Panc1 (cell line): ENCODE data around the gene SRCAP. TPM values are rescaled to one million over a fixed set of nuclear protein-coding genes. Genes with fewer than 3 reads are reported as not detected.

ENCODE experiments used
- ATAC-seq: fragments of 200-7000 bp; cut with Tn5 transposase; 2 replicates; pipeline ENCODE4 v1.9.1; 2020; ENCODE audit warnings: mild to moderate bottlenecking, moderate library complexity
- BruUV-seq: library from RNA; stranded (reverse); fragments of 400-500 nt; replicated peaks from 2 replicates; lab custom pipeline; 2021; lab: Mats Ljungman, UMichigan
- CTCF ChIA-PET: fragments of 300-600 bp; sonication (Branson Sonifier 250); formaldehyde crosslinking; loops from one replicate; lab custom pipeline; 2022; ENCODE audit warnings: antibody characterized with exemption; lab: Charles Lee
- POLR2A ChIA-PET: fragments of 300-600 bp; sonication (Branson Sonifier 250); formaldehyde crosslinking; loops from one replicate; lab custom pipeline; 2022; ENCODE audit warnings: antibody characterized with exemption; lab: Charles Lee
- DNase-seq: peaks from one replicate; pipeline ENCODE4 v3.0.0-alpha.2; 2010; ENCODE audit warnings: low read depth, low spot score
- H3K27ac ChIP-seq: 2 replicates; pipeline ENCODE4 v1.5.1; 2011; ENCODE audit warnings: mild to moderate bottlenecking, low read length, inconsistent platforms
- H3K27me3 ChIP-seq: fragments of 200-500 bp; sonication (Bioruptor generic); 2 replicates; pipeline ENCODE4 v1.6.0; 2014; ENCODE audit warnings: low read length, inconsistent platforms; ENCODE audit not compliant: control insufficient read depth, insufficient read depth
- H3K36me3 ChIP-seq: fragments of 200-500 bp; sonication (Bioruptor generic); 2 replicates; pipeline ENCODE4 v1.5.1; 2014; ENCODE audit warnings: inconsistent platforms, mild to moderate bottlenecking, low read length, moderate library complexity; ENCODE audit not compliant: control insufficient read depth, insufficient read depth
- H3K4me1 ChIP-seq: 2 replicates; pipeline ENCODE4 v1.5.1; 2011; ENCODE audit warnings: inconsistent platforms, mild to moderate bottlenecking, low read length, moderate library complexity; ENCODE audit not compliant: control insufficient read depth, insufficient read depth
- H3K4me3 ChIP-seq, 2 experiments: 2 replicates each; pipeline ENCODE4 v1.5.1; 2011 to 2012; ENCODE audit warnings: low read depth in 2 of 2, low read length in 2 of 2, mild to moderate bottlenecking in 2 of 2, inconsistent platforms in 1 of 2, moderate library complexity in 1 of 2
- H3K9me3 ChIP-seq: fragments of 200-500 bp; sonication (Bioruptor generic); 2 replicates; pipeline ENCODE4 v1.5.1; 2014; ENCODE audit warnings: low read depth, mild to moderate bottlenecking, inconsistent platforms, low read length, moderate library complexity; ENCODE audit not compliant: control insufficient read depth, insufficient read depth
- POLR2AphosphoS5 ChIP-seq: IDR thresholded peaks from 2 replicates; pipeline ENCODE4 v1.6.1; 2012; ENCODE audit warnings: mild to moderate bottlenecking, low read depth, low read length, moderate library complexity
- SIN3A ChIP-seq: IDR thresholded peaks from 2 replicates; pipeline ENCODE4 v1.6.1; 2012; ENCODE audit warnings: low read depth, mild to moderate bottlenecking, low read length, moderate library complexity, borderline replicate concordance; ENCODE audit not compliant: insufficient read depth
- TCF7L2 ChIP-seq: IDR thresholded peaks from 2 replicates; pipeline ENCODE4 v1.6.1; 2011; ENCODE audit warnings: mild to moderate bottlenecking, low read depth, low read length, inconsistent platforms
- in situ Hi-C: cut with HindIII; loops from 2 replicates; pipeline ENCODE4 v1.10.0; 2016; ENCODE audit warnings: low sequenced_read_pairs, low pct_unique_long_range_greater_than_20kb
- intact Hi-C: fragments of 100-400 bp; cut with micrococcal nuclease; formaldehyde crosslinking; loops from one replicate; pipeline ENCODE4 v1.10.0; 2022; ENCODE audit not compliant: unreplicated experiment
- total RNA-seq: library from RNA; stranded (reverse); gene quantifications from one replicate; pipeline ENCODE4 v1.2.1, GENCODE V29; 2021; ENCODE audit not compliant: unreplicated experiment
- TF ChIP-seq, protein P1 (sequence below), 2 experiments: IDR thresholded peaks; 2 replicates each; pipeline ENCODE4 v1.6.1; 2011 to 2012; ENCODE audit warnings: low read depth in 2 of 2, control low read depth in 1 of 2, low read length in 1 of 2, mild to moderate bottlenecking in 1 of 2, moderate library complexity in 1 of 2; ENCODE audit not compliant: insufficient read depth in 1 of 2
- TF ChIP-seq, protein P2 (sequence below): fragments of 450-650 bp; IDR thresholded peaks from 2 replicates; pipeline ENCODE4 v1.5.1; 2017; ENCODE audit warnings: mild to moderate bottlenecking

SRCAP gene
- total RNA-seq, 1 experiment from 2014 or later = 73.6 TPM

DNA sequence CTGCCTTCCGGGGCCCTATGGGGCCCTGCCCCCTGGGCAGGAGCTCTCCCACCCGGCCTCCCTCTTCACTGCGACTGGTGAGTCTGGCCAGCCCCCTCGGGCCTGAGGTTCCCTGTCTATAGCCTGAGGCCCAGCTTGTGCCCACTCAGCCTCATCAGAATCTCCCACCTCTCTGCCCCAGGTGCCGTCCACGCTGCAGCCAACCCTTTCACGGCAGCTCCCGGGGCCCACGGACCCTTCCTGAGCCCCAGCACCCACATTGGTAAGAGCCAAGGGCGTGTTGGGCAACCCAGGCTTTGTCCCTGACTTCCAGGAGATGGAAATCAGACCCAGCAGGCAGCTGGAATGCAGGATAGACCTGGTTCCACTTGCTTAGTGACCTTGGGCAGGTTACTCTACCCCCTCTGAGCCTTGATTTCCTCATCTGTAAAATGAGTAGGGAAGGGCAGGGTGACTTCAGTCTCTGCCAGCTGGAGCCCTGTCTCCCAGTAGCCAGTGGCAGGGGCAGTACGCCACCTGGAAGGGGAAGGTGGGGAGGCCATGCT is 31.5 kb upstream of the SRCAP start:
- H3K9me3 ChIP-seq = no peaks in the 10 kb centered on the region
- no peak for DNase-seq
- BruUV-seq = no TSS peak
- POLR2A ChIA-PET = no interaction called here
- H3K27me3 ChIP-seq = no peaks in the 10 kb centered on the region
- intact Hi-C loops = no loop called here
- no peak overlapping the region for H3K27ac ChIP-seq
- TF ChIP-seq POLR2AphosphoS5 (no peak), TCF7L2 (no peak), SIN3A (no peak)
- TF ChIP-seq, protein P1, sequence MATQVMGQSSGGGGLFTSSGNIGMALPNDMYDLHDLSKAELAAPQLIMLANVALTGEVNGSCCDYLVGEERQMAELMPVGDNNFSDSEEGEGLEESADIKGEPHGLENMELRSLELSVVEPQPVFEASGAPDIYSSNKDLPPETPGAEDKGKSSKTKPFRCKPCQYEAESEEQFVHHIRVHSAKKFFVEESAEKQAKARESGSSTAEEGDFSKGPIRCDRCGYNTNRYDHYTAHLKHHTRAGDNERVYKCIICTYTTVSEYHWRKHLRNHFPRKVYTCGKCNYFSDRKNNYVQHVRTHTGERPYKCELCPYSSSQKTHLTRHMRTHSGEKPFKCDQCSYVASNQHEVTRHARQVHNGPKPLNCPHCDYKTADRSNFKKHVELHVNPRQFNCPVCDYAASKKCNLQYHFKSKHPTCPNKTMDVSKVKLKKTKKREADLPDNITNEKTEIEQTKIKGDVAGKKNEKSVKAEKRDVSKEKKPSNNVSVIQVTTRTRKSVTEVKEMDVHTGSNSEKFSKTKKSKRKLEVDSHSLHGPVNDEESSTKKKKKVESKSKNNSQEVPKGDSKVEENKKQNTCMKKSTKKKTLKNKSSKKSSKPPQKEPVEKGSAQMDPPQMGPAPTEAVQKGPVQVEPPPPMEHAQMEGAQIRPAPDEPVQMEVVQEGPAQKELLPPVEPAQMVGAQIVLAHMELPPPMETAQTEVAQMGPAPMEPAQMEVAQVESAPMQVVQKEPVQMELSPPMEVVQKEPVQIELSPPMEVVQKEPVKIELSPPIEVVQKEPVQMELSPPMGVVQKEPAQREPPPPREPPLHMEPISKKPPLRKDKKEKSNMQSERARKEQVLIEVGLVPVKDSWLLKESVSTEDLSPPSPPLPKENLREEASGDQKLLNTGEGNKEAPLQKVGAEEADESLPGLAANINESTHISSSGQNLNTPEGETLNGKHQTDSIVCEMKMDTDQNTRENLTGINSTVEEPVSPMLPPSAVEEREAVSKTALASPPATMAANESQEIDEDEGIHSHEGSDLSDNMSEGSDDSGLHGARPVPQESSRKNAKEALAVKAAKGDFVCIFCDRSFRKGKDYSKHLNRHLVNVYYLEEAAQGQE (IDR thresholded peaks at IDR 0.05; ENCODE audit: insufficient read depth in 1 of 2, low read depth in 2 of 2, low read length in 1 of 2) = no peak
- TF ChIP-seq, protein P2, sequence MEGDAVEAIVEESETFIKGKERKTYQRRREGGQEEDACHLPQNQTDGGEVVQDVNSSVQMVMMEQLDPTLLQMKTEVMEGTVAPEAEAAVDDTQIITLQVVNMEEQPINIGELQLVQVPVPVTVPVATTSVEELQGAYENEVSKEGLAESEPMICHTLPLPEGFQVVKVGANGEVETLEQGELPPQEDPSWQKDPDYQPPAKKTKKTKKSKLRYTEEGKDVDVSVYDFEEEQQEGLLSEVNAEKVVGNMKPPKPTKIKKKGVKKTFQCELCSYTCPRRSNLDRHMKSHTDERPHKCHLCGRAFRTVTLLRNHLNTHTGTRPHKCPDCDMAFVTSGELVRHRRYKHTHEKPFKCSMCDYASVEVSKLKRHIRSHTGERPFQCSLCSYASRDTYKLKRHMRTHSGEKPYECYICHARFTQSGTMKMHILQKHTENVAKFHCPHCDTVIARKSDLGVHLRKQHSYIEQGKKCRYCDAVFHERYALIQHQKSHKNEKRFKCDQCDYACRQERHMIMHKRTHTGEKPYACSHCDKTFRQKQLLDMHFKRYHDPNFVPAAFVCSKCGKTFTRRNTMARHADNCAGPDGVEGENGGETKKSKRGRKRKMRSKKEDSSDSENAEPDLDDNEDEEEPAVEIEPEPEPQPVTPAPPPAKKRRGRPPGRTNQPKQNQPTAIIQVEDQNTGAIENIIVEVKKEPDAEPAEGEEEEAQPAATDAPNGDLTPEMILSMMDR = no peak
- no peak overlapping the region for H3K4me3 ChIP-seq
- H3K4me1 ChIP-seq = no peaks in the 10 kb centered on the region
- CTCF ChIA-PET = no interaction called here
- in situ Hi-C loops = no loop called here
- peaks cover 15% of the 10 kb centered on the region for H3K36me3 ChIP-seq
- no peak for ATAC-seq

DNA sequence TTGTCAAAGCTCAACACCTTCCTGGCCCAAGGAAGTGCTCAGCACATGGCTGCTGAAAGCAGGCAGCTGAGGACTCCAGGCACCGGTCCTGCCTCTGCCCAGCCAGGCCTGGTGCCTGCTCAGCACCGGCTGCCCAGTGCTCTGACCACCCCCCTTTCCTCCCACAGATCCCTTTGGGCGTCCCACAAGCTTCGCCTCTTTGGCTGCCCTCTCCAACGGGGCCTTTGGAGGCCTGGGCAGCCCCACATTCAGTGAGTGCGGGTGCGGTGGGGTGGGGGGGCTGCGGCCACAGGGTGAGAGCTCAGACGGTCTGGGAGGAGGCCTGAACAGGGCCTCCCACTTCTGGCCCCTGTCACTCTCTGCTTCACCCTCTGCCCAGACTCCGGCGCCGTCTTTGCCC is 30.6 kb upstream of the SRCAP start:
- in situ Hi-C loops = no loop called here
- ChIA-PET POLR2A (no interaction called here), CTCF (no interaction called here)
- H3K4me3 ChIP-seq = no peak overlapping the region
- no peak for ATAC-seq
- H3K9me3 ChIP-seq = no peaks in the 10 kb centered on the region
- H3K27me3 ChIP-seq = no peaks in the 10 kb centered on the region
- peaks cover 10% of the 10 kb centered on the region for H3K36me3 ChIP-seq
- no peak for DNase-seq
- no peak overlapping the region for H3K27ac ChIP-seq
- TF ChIP-seq POLR2AphosphoS5 (no peak), SIN3A (no peak)
- TF ChIP-seq, protein P1 (IDR thresholded peaks at IDR 0.05; ENCODE audit: insufficient read depth in 1 of 2, low read depth in 2 of 2, low read length in 1 of 2) = no peak
- intact Hi-C loops = no loop called here
- BruUV-seq = no TSS peak
- H3K4me1 ChIP-seq = no peaks in the 10 kb centered on the region
